HG03571 (cell line): ENCODE results near the gene RAET1E.

Source experiments
- ATAC-seq: cut with Tn5 transposase; IDR thresholded peaks from one replicate; pipeline ENCODE4 v1.9.1; 2021; ENCODE audit not compliant: unreplicated experiment

The RAET1E gene

GRCh38 chr6:149891259-149891658, 6.7 kb downstream of the RAET1E start:
- ATAC-seq: no peak

- ATAC-seq: no peak
Observed at GRCh38 chr6:149890629-149891045, 7.3 kb downstream of the RAET1E start.

- ATAC-seq: no peak
Observed at GRCh38 chr6:149889326-149889725, 8.6 kb downstream of the RAET1E start.

GRCh38 chr6:149888659-149889058, 9.3 kb downstream of the RAET1E start:
- ATAC-seq: no peak

DNA sequence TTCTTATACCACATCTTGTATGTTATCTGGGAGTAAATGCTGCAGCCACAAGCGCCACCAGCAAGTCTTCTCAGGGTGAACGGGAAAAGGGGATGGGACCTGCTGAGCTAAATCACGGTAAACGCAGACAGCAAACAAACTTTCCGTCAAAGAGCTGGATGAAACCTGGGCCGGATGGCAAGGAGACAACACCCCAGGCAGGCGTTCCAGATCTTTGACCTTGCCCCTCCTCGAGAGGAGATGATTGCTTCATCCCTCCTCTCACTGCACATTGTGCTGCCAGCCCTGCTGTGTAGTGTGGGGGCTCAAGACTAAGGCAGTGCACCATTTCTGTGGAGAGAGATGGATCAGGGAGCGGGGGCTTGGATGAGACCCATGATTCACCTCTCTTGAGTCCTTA, 9.8 kb downstream of the RAET1E start:
- ATAC-seq: no peak

GRCh38 chr6:149887343-149887742, 10.6 kb downstream of the RAET1E start:
- no peak for ATAC-seq

- ATAC-seq: no peak
Observed at GRCh38 chr6:149885888-149886287, 12.0 kb downstream of the RAET1E start.

GRCh38 chr6:149884617-149885016, 13.3 kb downstream of the RAET1E start:
- ATAC-seq: no peak

DNA sequence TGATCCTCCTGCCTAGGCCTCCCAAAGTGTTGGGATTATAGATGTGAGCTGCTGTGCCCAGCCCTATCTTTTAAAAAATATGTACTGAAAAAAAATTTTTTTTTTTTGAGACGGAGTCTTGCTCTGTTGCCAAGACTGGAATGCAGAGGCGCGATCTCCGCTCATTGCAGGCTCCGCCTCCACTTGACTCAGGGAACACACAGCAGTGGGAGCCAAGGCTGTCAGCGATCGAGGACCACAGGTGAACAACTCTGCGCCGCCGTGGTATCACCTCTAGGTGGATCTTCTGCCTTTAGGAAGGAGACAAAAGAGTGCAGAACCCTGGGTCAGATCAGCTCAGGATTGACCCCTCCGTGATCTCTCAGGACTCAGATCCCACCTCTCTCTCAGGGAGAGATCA, 13.7 kb downstream of the RAET1E start:
- no peak for ATAC-seq

GRCh38 chr6:149881860-149882259, 16.1 kb downstream of the RAET1E start:
- ATAC-seq: no peak

DNA sequence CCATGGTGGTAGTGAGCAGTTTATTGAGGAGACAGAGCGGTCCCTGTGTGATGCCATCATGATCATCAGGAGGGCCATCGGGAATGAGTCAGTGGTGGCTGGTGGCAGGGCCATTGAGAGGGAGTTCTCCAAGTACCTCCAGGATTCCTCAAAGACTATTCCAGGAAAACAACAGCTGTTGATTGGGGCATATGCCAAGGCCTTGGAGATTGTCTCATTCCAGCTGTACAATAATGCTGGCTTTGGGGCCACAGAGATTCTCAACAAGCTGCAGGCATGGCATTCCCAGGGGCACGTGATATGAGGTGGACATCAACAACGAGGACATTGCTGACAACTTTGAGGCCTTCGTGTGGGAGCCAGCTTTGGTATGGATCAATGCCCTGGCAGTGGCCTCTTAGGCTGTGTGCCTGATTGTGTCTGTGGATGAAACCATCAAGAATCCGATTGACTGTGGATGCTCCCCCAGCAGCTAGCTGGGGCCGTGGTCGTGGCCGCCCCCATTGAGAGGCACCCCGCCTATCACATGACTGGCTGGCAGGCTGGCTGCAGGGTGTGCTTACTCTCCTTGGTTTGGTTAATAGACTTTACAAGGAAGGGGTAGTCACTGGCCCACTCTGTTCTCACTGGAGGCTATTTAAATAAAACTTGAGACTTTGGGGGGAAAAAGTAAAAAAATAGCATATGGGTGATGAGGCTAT, 16.7 kb downstream of the RAET1E start:
- no peak for ATAC-seq

GRCh38 chr6:149877659-149878058, 20.3 kb downstream of the RAET1E start:
- ATAC-seq: no peak

DNA sequence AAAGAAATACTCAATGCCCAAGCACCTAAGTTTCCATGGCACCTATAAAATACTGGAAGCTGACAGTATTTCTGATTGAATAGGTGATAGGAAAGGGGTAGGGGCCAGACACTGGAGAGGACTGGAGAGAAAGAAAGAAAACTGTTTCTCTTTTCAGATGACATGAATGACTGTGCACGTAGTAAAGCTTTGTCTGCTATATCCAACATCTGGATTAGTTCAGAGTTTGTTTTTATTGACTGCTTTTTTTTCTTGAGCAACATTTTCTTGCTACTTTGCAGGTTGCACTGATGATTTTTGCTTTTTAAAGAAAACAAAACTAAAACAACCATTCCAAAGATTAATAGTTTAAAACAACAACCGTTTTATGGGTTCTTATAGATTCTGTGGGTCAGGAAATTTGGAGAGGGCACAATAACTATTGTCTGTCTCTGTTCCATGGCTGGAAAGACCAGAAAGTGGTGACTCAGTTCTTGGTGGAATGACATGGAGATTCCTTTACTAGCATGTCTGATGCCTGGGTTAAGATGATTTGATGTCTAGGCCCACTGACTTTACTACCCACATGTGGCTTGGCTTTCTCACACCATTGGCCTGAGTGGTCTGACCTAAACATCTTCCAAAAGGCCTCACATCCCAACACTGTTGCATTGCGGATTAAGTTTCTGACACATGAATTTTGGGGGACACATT, 21.5 kb downstream of the RAET1E start:
- no peak for ATAC-seq

- no peak for ATAC-seq
Observed at GRCh38 chr6:149872233-149872632, 25.7 kb downstream of the RAET1E start.

DNA sequence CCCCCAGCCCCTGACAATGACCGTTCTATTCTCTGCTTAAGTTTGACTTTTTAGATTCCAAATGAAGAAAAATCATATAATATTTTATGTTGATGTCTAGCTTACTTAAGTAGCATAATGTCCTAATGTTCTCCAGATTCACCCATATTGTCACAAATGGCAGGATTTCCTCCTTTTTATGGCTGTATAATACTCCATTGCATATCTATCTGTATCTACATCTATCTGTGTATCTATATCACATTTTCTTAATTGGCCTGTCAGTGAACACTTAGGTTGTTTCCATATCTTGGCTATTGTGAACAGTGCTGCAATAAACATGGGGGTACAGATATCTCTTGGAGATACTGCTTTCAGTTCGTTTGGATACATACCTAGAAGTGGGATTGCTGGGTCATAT, 26.7 kb downstream of the RAET1E start:
- ATAC-seq: no peak

DNA sequence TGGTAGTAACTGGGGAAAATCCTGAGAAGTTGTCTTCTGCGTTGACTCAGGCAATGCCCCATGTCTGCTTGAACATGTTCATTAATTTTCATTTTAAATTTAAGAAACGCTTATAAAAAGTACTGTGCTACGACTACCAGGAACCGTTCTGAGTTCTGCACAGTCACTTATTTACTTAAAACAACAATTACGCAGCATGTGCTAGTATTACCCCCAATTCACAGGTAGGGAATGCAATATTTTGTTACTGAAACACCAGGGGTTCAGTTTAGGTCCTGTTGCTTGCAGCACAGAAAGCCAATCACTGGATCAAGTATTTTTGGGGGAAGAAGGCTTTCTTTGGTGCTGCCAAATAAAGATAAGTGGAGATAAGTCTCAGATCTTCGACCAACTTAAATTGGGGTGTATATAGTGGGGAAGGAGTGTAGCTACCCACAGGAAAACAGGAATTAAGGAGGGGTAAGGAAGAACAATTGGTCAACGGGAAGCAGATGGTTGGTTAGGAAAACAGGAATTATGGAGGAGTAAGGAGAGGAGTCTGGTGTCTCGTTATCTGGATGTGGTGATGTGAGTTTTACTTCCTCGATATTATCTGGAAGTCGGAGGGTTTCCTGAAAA, 28.5 kb downstream of the RAET1E start:
- ATAC-seq: no peak

- no peak for ATAC-seq
Observed at GRCh38 chr6:149867876-149868640, 29.9 kb downstream of the RAET1E start.

GRCh38 chr6:149864578-149865535, 33.1 kb downstream of the RAET1E start:
- ATAC-seq: no peak

DNA sequence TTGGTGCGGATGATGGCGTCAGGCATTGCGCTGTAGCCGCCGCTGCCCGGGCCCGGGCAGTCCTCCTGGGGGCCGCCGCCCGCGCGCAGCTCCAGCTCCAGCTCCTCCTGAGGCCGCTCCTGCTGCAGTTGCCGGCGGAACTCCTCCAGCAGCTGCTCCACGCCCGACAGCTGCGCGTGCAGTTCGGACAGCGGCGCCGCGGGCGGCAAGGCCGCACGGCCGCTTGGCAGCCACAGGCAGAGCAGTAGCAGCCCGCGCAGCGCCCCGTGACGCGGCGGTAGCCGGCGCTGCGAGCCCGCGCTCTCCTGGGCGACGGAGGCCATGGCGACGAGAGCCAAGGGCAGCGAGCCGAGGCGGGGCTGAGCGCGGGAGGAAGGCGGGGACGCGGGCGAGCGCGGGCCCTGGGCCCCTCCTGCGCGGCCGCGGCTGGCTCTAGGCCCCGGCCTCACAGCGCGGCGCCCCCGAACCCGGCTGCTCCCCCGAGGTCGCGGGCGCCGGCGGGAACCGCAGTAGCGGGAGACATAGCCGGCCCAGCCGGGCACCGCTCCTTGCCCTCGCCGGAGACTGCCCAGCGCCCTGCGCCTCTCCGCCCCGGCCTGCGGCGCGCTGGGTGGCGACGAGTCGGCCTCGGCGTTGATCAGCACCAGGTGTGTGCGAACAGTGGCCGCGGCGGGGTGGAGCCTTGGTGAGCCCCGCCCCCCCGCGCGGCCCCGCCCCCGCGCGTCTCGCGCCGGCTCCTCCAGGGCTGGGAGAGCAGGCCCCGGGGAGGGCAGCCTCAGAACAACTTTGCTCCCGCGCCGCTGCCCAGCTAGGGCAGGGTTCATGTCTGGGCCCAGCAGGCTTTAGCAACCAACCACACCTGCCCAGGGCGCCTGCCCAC, 34.0 kb downstream of the RAET1E start, which contains the start of gene LRP11:
Gene LRP11 (minus strand): TSS at position 662 of the 880 bp plus-strand sequence. CDS start 339 bp downstream, at position 323.
- ATAC-seq: peak; percentile 91
